NT2/D1 (cell line): Measurements from ENCODE around the gene SWSAP1.

Experiments used
- SUZ12 ChIP-seq: IDR thresholded peaks from 2 replicates; pipeline ENCODE4 v1.6.1; 2011; ENCODE audit not compliant: insufficient read length, insufficient read depth; ENCODE audit errors: extremely low read depth
- YY1 ChIP-seq: IDR thresholded peaks from 2 replicates; pipeline ENCODE4 v1.6.1; 2011; ENCODE audit not compliant: insufficient read length, insufficient read depth
- ZNF274 ChIP-seq: IDR thresholded peaks from 2 replicates; pipeline ENCODE4 v1.6.1; 2011; ENCODE audit warnings: mild to moderate bottlenecking, low read depth, low read length

DNA sequence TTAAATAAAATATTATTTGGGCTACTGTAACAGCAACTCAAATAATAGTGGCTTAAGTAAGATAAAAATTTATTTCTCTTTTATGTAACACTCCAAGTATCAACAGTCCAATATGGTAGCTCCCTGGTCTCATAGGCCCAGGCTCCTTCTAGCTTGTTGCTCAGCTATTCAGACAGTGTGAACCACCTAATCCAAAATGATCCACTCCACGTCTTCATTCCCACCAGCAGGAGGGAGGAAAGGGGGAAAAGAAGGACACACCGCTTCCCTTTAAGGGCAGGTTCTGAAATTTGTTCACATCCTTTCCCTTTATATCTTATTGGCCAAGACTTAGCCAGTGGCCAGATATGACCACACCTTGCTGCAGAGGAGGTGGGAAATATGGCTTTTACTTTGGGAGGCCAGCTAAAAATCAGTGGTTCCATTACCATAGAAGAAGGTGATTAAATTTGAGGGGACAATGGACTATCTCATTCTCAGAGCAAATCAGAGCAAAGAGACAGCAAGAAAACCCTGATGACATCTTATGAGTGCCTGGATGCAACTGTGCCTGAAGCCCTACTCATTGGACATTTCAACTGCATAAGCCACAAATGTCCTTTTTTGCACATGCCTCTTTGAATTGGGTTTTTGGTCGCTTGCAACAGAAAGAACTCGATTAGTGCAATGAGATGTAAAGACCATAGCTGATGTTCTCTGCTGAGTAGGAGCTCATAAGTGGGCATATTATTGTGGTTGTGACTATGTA lies 16.6 kb downstream of the SWSAP1 start:
- no peak for TF ChIP-seq ZNF274
- TF ChIP-seq YY1: no peak
- no peak for TF ChIP-seq SUZ12
